Neural cell (in vitro differentiated cells): ENCODE data around the gene PHTF2.

ENCODE experiments used
- EP300 ChIP-seq: fragments of 450-650 bp; conservative IDR thresholded peaks from 2 replicates; pipeline ENCODE4 v1.6.1; 2014; ENCODE audit warnings: antibody characterized with exemption, mild to moderate bottlenecking, moderate library complexity; ENCODE audit not compliant: poor library complexity, severe bottlenecking
- EZH2 ChIP-seq: fragments of 200-600, 300-800 bp; shearing (Covaris generic), sonication (generic); IDR thresholded peaks from 2 replicates; pipeline ENCODE4 v1.6.1; 2014; ENCODE audit warnings: antibody characterized with exemption, low read length, borderline replicate concordance, mild to moderate bottlenecking; ENCODE audit not compliant: insufficient read depth, poor library complexity, severe bottlenecking
- MXI1 ChIP-seq: fragments of 450-650 bp; conservative IDR thresholded peaks from 2 replicates; pipeline ENCODE4 v1.6.1; 2014; ENCODE audit warnings: antibody characterized with exemption, mild to moderate bottlenecking; ENCODE audit not compliant: poor library complexity, severe bottlenecking
- POLR2AphosphoS5 ChIP-seq: IDR thresholded peaks from 2 replicates; pipeline ENCODE4 v1.6.1; 2012
- RAD21 ChIP-seq: fragments of 450-650 bp; conservative IDR thresholded peaks from 2 replicates; pipeline ENCODE4 v1.6.1; 2014; ENCODE audit warnings: antibody characterized with exemption, mild to moderate bottlenecking, moderate library complexity
- TAF1 ChIP-seq: IDR thresholded peaks from 2 replicates; pipeline ENCODE4 v1.6.1; 2012; ENCODE audit warnings: low read depth
- TF ChIP-seq, protein P1 (sequence below): fragments of 450-650 bp; IDR thresholded peaks from 2 replicates; pipeline ENCODE4 v1.5.1; 2014; ENCODE audit warnings: antibody characterized with exemption, mild to moderate bottlenecking, moderate library complexity; ENCODE audit not compliant: poor library complexity, severe bottlenecking
- TF ChIP-seq, protein P2 (sequence below): IDR thresholded peaks from 2 replicates; pipeline ENCODE4 v1.6.1; 2012; ENCODE audit warnings: borderline replicate concordance

DNA sequence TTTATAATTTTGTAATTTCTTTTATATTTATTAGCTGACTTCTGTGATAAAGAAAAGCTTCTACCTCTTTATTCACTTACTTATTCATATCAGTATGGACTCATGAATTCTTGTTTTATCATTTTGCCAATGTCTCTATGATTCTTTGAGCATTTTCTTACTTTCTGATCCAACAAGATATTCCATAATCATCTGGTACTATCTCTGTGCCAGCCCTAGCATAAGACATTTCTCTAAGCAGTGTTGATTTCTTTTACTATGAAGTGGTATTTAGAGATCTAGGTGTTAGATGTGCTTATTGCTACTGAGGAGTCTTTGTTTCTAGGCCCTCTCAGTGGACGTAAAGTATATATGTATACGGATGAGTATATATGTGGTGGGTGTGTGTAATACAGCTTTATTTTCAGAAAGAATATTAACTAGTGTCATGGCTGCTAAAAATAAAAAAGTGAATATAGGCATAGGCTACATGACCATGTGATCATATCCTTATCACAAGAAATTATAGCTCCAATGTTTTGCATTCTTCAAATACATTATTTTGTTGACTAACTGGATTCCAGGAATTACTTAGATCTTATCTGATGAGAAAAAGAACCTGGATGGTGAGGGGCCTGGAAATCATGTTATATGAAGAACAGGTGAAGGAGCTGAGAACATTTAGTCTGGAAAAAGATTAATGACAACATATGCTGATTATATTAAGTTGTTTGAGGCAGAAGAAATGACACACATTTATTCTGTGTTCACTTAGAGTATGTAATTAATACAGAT, 13.1 kb downstream of the PHTF2 start:
- TF ChIP-seq, protein P1, sequence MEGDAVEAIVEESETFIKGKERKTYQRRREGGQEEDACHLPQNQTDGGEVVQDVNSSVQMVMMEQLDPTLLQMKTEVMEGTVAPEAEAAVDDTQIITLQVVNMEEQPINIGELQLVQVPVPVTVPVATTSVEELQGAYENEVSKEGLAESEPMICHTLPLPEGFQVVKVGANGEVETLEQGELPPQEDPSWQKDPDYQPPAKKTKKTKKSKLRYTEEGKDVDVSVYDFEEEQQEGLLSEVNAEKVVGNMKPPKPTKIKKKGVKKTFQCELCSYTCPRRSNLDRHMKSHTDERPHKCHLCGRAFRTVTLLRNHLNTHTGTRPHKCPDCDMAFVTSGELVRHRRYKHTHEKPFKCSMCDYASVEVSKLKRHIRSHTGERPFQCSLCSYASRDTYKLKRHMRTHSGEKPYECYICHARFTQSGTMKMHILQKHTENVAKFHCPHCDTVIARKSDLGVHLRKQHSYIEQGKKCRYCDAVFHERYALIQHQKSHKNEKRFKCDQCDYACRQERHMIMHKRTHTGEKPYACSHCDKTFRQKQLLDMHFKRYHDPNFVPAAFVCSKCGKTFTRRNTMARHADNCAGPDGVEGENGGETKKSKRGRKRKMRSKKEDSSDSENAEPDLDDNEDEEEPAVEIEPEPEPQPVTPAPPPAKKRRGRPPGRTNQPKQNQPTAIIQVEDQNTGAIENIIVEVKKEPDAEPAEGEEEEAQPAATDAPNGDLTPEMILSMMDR: no peak
- TF ChIP-seq POLR2AphosphoS5: no peak
- no peak for TF ChIP-seq MXI1
- TF ChIP-seq, protein P2, sequence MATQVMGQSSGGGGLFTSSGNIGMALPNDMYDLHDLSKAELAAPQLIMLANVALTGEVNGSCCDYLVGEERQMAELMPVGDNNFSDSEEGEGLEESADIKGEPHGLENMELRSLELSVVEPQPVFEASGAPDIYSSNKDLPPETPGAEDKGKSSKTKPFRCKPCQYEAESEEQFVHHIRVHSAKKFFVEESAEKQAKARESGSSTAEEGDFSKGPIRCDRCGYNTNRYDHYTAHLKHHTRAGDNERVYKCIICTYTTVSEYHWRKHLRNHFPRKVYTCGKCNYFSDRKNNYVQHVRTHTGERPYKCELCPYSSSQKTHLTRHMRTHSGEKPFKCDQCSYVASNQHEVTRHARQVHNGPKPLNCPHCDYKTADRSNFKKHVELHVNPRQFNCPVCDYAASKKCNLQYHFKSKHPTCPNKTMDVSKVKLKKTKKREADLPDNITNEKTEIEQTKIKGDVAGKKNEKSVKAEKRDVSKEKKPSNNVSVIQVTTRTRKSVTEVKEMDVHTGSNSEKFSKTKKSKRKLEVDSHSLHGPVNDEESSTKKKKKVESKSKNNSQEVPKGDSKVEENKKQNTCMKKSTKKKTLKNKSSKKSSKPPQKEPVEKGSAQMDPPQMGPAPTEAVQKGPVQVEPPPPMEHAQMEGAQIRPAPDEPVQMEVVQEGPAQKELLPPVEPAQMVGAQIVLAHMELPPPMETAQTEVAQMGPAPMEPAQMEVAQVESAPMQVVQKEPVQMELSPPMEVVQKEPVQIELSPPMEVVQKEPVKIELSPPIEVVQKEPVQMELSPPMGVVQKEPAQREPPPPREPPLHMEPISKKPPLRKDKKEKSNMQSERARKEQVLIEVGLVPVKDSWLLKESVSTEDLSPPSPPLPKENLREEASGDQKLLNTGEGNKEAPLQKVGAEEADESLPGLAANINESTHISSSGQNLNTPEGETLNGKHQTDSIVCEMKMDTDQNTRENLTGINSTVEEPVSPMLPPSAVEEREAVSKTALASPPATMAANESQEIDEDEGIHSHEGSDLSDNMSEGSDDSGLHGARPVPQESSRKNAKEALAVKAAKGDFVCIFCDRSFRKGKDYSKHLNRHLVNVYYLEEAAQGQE: no peak
- no peak for TF ChIP-seq EP300
- no peak for TF ChIP-seq EZH2
- no peak for TF ChIP-seq TAF1
- no peak for TF ChIP-seq RAD21
